HFFc6 (cell line): ENCODE results near the gene GDE1. TPM values are rescaled to one million over a fixed set of nuclear protein-coding genes. Genes with fewer than 3 reads are reported as not detected.
"Not testable (repeated sequence)": the region's sequence is repeated elsewhere in the genome, so short reads cannot be mapped to it uniquely, and the experiment has no call there.

Experiments used
- DNase-seq: peaks from one replicate; pipeline ENCODE4 v3.0.0-alpha.2; 2018
- H3K27ac Mint-ChIP-seq: 2 replicates; pipeline ENCODE4 v1.8.0; 2020; ENCODE audit warnings: mild to moderate bottlenecking, mixed read lengths
- H3K27me3 Mint-ChIP-seq: 2 replicates; pipeline ENCODE4 v1.8.0; 2021; ENCODE audit warnings: mild to moderate bottlenecking, moderate library complexity, mixed read lengths; ENCODE audit not compliant: insufficient read depth
- H3K36me3 Mint-ChIP-seq: 2 replicates; pipeline ENCODE4 v1.8.0; 2021; ENCODE audit warnings: low read depth, mixed read lengths
- H3K4me1 Mint-ChIP-seq: 2 replicates; pipeline ENCODE4 v1.8.0; 2020; ENCODE audit warnings: low read depth, mixed read lengths
- H3K4me3 Mint-ChIP-seq: 2 replicates; pipeline ENCODE4 v1.8.0; 2020; ENCODE audit warnings: mild to moderate bottlenecking, moderate library complexity, mixed read lengths
- H3K9me3 Mint-ChIP-seq: 2 replicates; pipeline ENCODE4 v1.8.0; 2020; ENCODE audit warnings: mild to moderate bottlenecking, mixed read lengths
- total RNA-seq, 6 experiments: library from RNA; stranded (reverse); fragmentation: NEBNext Ultra II Directional; extraction: Animal tissue kit (Norgen Biotek cat#: 25700); gene quantifications; 2 replicates in 1 of 6; 3 replicates in 5 of 6; pipeline ENCODE4 v1.2.3, GENCODE V29; 2021
- TF ChIP-seq, protein P1 (sequence below): fragments of 200-600 bp; sonication (generic); IDR thresholded peaks from 2 replicates; pipeline ENCODE4 v1.5.0; 2021; ENCODE audit warnings: antibody characterized with exemption, mild to moderate bottlenecking

The GDE1 gene
- total RNA-seq, 6 experiments from 2014 or later: 61.4 to 91.1 (median 77.1) TPM

DNA sequence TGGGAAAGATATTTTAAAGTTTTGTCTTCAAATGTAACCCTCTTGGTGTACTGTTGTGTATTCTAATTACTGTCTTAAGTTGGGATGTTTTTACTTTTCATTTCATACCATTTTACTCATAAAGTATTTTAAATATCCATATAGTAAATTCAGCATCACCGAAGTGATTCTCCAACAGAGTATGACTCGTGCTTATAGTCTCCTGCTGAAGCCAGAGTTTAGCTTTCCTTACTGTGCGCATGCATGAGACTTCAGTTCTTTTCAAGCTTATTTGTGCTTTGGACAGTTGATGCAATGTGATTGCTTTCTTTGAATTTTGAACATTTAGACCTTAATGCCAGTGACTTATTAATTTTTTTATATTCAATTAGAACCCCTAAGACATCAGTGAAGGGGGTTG, 26.2 kb upstream of the GDE1 start:
- H3K27me3 Mint-ChIP-seq: no peaks in the 10 kb centered on the region
- no peaks in the 10 kb centered on the region for H3K9me3 Mint-ChIP-seq
- H3K36me3 Mint-ChIP-seq: peaks cover 12% of the 10 kb centered on the region
- no peak for DNase-seq
- H3K4me3 Mint-ChIP-seq: no peak overlapping the region
- TF ChIP-seq, protein P1, sequence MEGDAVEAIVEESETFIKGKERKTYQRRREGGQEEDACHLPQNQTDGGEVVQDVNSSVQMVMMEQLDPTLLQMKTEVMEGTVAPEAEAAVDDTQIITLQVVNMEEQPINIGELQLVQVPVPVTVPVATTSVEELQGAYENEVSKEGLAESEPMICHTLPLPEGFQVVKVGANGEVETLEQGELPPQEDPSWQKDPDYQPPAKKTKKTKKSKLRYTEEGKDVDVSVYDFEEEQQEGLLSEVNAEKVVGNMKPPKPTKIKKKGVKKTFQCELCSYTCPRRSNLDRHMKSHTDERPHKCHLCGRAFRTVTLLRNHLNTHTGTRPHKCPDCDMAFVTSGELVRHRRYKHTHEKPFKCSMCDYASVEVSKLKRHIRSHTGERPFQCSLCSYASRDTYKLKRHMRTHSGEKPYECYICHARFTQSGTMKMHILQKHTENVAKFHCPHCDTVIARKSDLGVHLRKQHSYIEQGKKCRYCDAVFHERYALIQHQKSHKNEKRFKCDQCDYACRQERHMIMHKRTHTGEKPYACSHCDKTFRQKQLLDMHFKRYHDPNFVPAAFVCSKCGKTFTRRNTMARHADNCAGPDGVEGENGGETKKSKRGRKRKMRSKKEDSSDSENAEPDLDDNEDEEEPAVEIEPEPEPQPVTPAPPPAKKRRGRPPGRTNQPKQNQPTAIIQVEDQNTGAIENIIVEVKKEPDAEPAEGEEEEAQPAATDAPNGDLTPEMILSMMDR: no peak
- no peaks in the 10 kb centered on the region for H3K4me1 Mint-ChIP-seq
- H3K27ac Mint-ChIP-seq: no peak overlapping the region

DNA sequence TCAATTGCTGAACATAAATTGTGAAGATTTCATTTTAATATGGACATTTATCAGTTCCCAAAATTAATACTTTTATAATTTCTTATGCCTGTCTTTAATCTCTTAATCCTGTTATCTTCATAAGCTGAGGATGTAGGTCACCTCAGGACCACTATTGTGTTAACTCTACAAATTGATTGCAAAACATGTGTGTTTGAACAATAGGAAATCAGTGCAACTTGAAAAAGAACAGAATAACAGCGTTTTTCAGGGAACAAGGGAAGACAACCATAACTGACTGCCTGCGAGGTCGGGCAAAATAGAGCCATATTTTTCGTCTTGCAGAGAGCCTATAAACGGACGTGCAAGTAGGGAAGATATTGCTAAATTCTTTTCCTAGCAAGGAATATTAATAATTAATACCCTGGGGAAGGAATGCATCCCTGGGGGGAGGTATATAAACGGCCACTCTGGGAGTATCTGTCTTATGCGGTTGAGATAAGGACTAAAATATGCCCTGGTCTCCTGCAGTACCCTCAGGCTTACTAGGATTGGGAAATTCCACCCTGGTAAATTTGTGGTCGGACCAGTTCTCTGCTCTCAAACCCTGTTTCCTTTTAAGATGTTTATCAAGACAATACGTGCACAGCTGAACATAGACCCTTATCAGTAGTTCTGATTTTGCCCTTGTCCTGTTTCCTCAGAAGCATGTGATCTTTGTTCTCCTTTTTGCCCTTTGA, 21.5 kb upstream of the GDE1 start:
- DNase-seq, H3K27me3 Mint-ChIP-seq, H3K9me3 Mint-ChIP-seq, H3K4me1 Mint-ChIP-seq, H3K27ac Mint-ChIP-seq, H3K4me3 Mint-ChIP-seq: not testable (repeated sequence)
- peaks cover 30% of the 10 kb centered on the region for H3K36me3 Mint-ChIP-seq

DNA sequence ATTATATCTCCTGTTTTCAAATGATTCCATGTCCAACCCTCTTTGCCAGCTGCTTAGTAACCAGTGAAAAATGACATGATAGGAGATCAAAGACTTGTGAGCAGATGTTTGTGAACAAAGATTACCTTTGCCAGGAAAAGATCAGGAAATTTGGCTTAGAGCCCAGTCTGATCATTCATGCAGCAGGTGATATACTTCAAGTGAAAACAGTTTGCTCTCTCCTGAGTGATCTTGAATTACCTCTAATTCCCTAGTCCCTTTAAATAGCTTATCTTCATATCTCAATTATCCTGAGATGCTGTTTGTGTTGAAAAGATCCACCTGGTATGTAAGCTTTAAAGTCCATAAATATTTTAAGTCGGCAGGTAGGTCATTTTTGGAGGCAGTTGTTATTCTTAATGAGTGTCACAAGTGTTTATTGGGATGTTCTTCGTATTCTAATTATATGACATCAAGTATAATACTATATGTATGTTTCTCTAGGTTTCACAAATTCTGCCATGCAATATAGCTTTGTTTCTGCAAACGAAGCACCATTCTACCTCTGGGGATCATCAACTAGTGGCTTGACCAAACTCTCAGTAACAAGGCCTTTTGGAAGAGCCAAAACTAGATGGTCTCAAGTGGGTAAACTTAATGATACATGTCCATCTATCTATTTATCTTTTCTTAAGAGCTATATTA, 20.4 kb upstream of the GDE1 start:
- TF ChIP-seq, protein P1: no peak
- Mint-ChIP-seq H3K36me3 (peaks cover 30% of the 10 kb centered on the region), H3K4me3 (no peak overlapping the region), H3K4me1 (no peaks in the 10 kb centered on the region), H3K27me3 (peaks cover 2% of the 10 kb centered on the region; the same call in 1 of the 2 replicates), H3K9me3 (no peaks in the 10 kb centered on the region), H3K27ac (no peak overlapping the region)
- DNase-seq: no peak

DNA sequence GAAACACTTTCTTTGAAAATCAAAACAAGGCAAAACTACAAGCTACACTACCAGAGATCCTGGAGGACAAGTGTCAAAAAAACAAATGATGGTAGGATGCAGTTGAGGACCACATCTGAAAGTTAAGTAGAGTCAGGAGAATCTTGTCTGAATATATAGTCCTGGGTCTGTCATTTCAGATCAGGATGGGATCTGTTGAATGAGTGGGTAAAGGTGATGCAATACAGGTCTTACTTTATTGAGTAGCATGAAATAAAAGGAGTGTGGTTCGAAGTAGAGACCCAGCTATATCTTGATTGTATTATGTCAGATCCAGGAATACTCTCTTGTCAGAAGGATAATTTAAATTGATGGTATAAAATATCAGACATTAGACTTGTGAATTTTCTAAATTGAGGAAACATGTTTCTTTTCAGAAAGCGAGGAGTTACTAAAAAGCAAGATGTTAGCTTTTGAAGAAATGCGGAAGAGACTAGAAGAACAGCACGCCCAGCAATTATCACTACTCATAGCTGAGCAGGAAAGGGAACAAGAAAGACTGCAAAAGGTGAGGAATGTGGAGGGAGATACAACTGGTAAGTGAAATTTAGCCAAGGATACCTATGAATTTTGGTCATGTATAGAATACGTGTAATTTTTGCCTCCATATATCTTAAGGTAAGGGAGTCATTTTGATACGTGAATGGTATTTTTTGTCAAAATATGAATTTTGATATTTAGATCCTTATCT, 18.5 kb upstream of the GDE1 start:
- Mint-ChIP-seq H3K36me3 (peaks cover 43% of the 10 kb centered on the region), H3K9me3 (no peaks in the 10 kb centered on the region)

DNA sequence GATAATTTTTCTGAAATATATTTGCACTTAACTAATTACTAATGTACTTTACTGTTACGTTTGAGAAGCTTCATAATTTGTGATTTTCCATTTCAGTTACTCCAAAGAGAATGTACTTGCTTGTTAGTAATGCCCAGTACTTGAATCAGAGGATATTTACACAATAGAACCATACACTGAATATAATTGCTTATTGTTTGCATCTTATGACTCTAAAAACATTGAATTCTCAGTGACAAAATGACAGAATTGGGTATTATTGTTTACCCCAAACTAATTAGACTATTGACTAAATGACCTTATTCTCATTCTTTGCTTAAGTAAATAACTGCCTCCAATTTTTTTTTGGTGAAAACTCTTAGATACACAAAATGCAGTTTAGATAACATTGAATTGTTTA, 10.7 kb upstream of the GDE1 start:
- TF ChIP-seq, protein P1: no peak

More for the DNA sequence above, 18.5 kb upstream of the GDE1 start:
- no peak for DNase-seq
- no peak overlapping the region for H3K27ac Mint-ChIP-seq
- H3K4me3 Mint-ChIP-seq: no peak overlapping the region
- no peaks in the 10 kb centered on the region for H3K4me1 Mint-ChIP-seq
- TF ChIP-seq, protein P1: no peak
- peaks cover 2% of the 10 kb centered on the region; the same call in 1 of the 2 replicates for H3K27me3 Mint-ChIP-seq

More for the DNA sequence above, 10.7 kb upstream of the GDE1 start:
- no peak overlapping the region for H3K4me3 Mint-ChIP-seq
- DNase-seq: no peak
- no peaks in the 10 kb centered on the region for H3K27me3 Mint-ChIP-seq
- peaks cover 24% of the 10 kb centered on the region for H3K36me3 Mint-ChIP-seq
- no peaks in the 10 kb centered on the region for H3K4me1 Mint-ChIP-seq
- no peaks in the 10 kb centered on the region for H3K9me3 Mint-ChIP-seq
- no peak overlapping the region for H3K27ac Mint-ChIP-seq
